SKM-1 treated with dmso at 0.1 percent for 144 hours (cell line): ENCODE data around the gene CFAP68.

Experiments used
- DNase-seq: peaks from one replicate; lab custom pipeline; 2025; ENCODE audit not compliant: unreplicated experiment; lab: John Stamatoyannopoulos, UW

CFAP68 gene

GRCh38 chr11:111878849-111879636 is at the start of gene CFAP68, which contains the start of gene FDXACB1:
CFAP68 (plus strand) TSS chr11:111879541; CDS start chr11:111879561, 20 bp downstream.
FDXACB1 (minus strand) TSS chr11:111879165; CDS start chr11:111879132, 33 bp downstream.
- peak; percentile 96 for DNase-seq

GRCh38 chr11:111833524-111833923 is 45.8 kb upstream of the CFAP68 start:
- no peak for DNase-seq

GRCh38 chr11:111834432-111835163 is 44.7 kb upstream of the CFAP68 start:
- DNase-seq = no peak

- DNase-seq = no peak
These were observed 43.7 kb upstream of the CFAP68 start for GRCh38 chr11:111835665-111836064.

- no peak for DNase-seq
These were observed 43.2 kb upstream of the CFAP68 start for GRCh38 chr11:111836162-111836561.

- no peak for DNase-seq
These were observed 42.6 kb upstream of the CFAP68 start for GRCh38 chr11:111836721-111837120.

GRCh38 chr11:111837366-111837891 is 41.9 kb upstream of the CFAP68 start:
- no peak for DNase-seq

- no peak for DNase-seq
These were observed 41.3 kb upstream of the CFAP68 start for GRCh38 chr11:111838054-111838453.

- no peak for DNase-seq
These were observed 39.2 kb upstream of the CFAP68 start for GRCh38 chr11:111840143-111840542.

- DNase-seq = peak; percentile 56
These were observed 37.8 kb upstream of the CFAP68 start for GRCh38 chr11:111841370-111842053.

- DNase-seq = no peak
These were observed 35.7 kb upstream of the CFAP68 start for GRCh38 chr11:111843661-111844060.

- DNase-seq = peak; percentile 66
These were observed 33.9 kb upstream of the CFAP68 start for GRCh38 chr11:111845276-111846028.

- DNase-seq = no peak
These were observed 33.3 kb upstream of the CFAP68 start for GRCh38 chr11:111846063-111846462.

- DNase-seq = no peak
These were observed 32.7 kb upstream of the CFAP68 start for GRCh38 chr11:111846636-111847035.

GRCh38 chr11:111849631-111850030 is 29.7 kb upstream of the CFAP68 start:
- no peak for DNase-seq

GRCh38 chr11:111851067-111851466 is 28.3 kb upstream of the CFAP68 start:
- no peak for DNase-seq

GRCh38 chr11:111851636-111852035 is 27.7 kb upstream of the CFAP68 start:
- DNase-seq = no peak

- DNase-seq = no peak
These were observed 27.2 kb upstream of the CFAP68 start for GRCh38 chr11:111852103-111852502.

GRCh38 chr11:111855506-111855905 is 23.8 kb upstream of the CFAP68 start:
- no peak for DNase-seq

- DNase-seq = no peak
These were observed 19.1 kb upstream of the CFAP68 start for GRCh38 chr11:111860257-111860656.

GRCh38 chr11:111870113-111870512 is 9.2 kb upstream of the CFAP68 start:
- DNase-seq = no peak
